GM19468 (cell line): Measurements from ENCODE around the gene LARP4B.

Source experiments
- ATAC-seq: cut with Tn5 transposase; IDR thresholded peaks from one replicate; pipeline ENCODE4 v1.9.1; 2021; ENCODE audit warnings: mild to moderate bottlenecking, moderate library complexity, moderate number of reproducible peaks; ENCODE audit not compliant: unreplicated experiment; ENCODE audit errors: extremely low read depth

LARP4B gene

GRCh38 chr10:814536-815302, 116.8 kb downstream of the LARP4B start:
- ATAC-seq: no peak

GRCh38 chr10:813286-813685, 118.2 kb downstream of the LARP4B start:
- ATAC-seq: no peak

- ATAC-seq: no peak
Observed at GRCh38 chr10:812787-813186, 118.7 kb downstream of the LARP4B start.

GRCh38 chr10:811379-812175, 119.9 kb downstream of the LARP4B start:
- no peak for ATAC-seq

- no peak for ATAC-seq
Observed at GRCh38 chr10:810351-810846, 121.1 kb downstream of the LARP4B start.

- no peak for ATAC-seq
Observed at GRCh38 chr10:809671-810350, 121.7 kb downstream of the LARP4B start.

GRCh38 chr10:807958-808353, 123.5 kb downstream of the LARP4B start:
- no peak for ATAC-seq

- no peak for ATAC-seq
Observed at GRCh38 chr10:807163-807957, 124.1 kb downstream of the LARP4B start.

- ATAC-seq: no peak
Observed at GRCh38 chr10:806451-807162, 124.9 kb downstream of the LARP4B start.

- ATAC-seq: no peak
Observed at GRCh38 chr10:805620-806305, 125.7 kb downstream of the LARP4B start.

- ATAC-seq: no peak
Observed at GRCh38 chr10:804787-805619, 126.5 kb downstream of the LARP4B start.

GRCh38 chr10:804191-804781, 127.2 kb downstream of the LARP4B start:
- ATAC-seq: no peak

- ATAC-seq: no peak
Observed at GRCh38 chr10:803041-803741, 128.3 kb downstream of the LARP4B start.

- ATAC-seq: no peak
Observed at GRCh38 chr10:802506-802905, 129.0 kb downstream of the LARP4B start.

- no peak for ATAC-seq
Observed at GRCh38 chr10:797179-797578, 134.3 kb downstream of the LARP4B start.

GRCh38 chr10:796233-796632, 135.3 kb downstream of the LARP4B start:
- no peak for ATAC-seq

- ATAC-seq: no peak
Observed at GRCh38 chr10:794382-794956, 137.0 kb downstream of the LARP4B start.
